GM10248 (cell line): Measurements from ENCODE around the gene KCNQ5.

ENCODE experiments used
- CTCF ChIA-PET: fragments of 300-600 bp; sonication (Branson Sonifier 250); formaldehyde crosslinking; extraction: SDS; loops from one replicate; lab custom pipeline; 2021; ENCODE audit warnings: antibody characterized with exemption; lab: Yijun Ruan, JAX
- POLR2A ChIA-PET: fragments of 350-650 bp; sonication (Branson Sonifier 250); formaldehyde crosslinking; extraction: SDS; loops from one replicate; lab custom pipeline; 2020; ENCODE audit warnings: antibody characterized with exemption; lab: Yijun Ruan, JAX
- DNase-seq: peaks from one replicate; pipeline ENCODE4 v3.0.0; 2012; ENCODE audit errors: extremely low spot score
- TF ChIP-seq, protein P1 (sequence below): IDR thresholded peaks from 2 replicates; pipeline ENCODE4 v1.5.1; 2012; ENCODE audit warnings: mild to moderate bottlenecking, low read depth; ENCODE audit errors: extremely low read depth, missing control alignments, control extremely low read depth

The KCNQ5 gene

GRCh38 chr6:72757048-72757447 lies 135.2 kb downstream of the KCNQ5 start:
- ChIA-PET CTCF (interaction anchor here (1.5 to 1.6 kb wide), 2 partner anchors 8 to 10 kb away, joined by 5 to 7 read pairs; no protein-coding TSS in a partner anchor), POLR2A (no interaction called here)
- TF ChIP-seq, protein P1, sequence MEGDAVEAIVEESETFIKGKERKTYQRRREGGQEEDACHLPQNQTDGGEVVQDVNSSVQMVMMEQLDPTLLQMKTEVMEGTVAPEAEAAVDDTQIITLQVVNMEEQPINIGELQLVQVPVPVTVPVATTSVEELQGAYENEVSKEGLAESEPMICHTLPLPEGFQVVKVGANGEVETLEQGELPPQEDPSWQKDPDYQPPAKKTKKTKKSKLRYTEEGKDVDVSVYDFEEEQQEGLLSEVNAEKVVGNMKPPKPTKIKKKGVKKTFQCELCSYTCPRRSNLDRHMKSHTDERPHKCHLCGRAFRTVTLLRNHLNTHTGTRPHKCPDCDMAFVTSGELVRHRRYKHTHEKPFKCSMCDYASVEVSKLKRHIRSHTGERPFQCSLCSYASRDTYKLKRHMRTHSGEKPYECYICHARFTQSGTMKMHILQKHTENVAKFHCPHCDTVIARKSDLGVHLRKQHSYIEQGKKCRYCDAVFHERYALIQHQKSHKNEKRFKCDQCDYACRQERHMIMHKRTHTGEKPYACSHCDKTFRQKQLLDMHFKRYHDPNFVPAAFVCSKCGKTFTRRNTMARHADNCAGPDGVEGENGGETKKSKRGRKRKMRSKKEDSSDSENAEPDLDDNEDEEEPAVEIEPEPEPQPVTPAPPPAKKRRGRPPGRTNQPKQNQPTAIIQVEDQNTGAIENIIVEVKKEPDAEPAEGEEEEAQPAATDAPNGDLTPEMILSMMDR: no peak
- no peak for DNase-seq

DNA sequence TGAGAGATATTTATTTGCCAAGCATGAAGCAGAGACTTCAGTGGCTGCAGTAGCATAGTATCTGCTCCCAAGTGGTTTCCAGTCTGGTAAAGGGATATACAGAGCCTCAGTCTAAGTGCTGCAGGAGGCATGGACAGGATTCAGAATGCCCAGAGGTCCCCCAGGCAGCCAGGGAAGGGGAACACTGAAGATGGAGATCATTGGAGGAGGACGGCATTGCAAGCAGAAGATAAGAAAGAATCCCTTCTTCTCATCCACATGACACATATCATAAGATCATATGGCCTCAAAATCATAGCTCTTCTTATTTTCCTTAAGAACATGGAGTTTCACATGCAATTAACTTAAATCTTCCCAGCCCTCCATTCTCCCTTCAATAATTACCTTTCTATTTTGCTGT lies 136.1 kb downstream of the KCNQ5 start:
- TF ChIP-seq, protein P1: no peak
- ChIA-PET POLR2A (no interaction called here), CTCF (interaction anchor here (1.3 to 1.6 kb wide), 2 partner anchors 9 to 14 kb away, joined by 4 to 7 read pairs; no protein-coding TSS in a partner anchor)
- no peak for DNase-seq

DNA sequence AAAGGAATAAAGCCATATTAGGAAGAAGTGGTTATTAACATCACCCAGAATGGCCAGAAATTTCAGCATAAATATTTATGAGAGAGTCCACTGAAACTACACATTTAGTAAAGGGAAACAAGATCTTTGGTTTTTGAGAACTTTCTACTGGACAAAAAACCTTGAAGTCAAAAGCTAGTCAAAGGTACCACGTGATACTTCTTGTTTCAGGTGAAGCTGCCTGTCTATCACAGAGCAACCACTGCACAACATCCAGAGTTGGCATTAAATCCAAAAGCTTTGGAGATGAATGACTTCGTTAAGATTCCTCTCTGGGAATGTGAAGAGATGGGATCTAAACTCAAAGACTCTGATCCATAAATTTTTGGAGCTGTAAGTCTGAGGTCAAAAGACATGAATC lies 137.0 kb downstream of the KCNQ5 start:
- ChIA-PET CTCF (interaction anchor here (1.0 to 3.5 kb wide), 6 partner anchors 8 to 27 kb away, joined by 3 to 10 read pairs (median 5); no protein-coding TSS in a partner anchor), POLR2A (interaction anchor here (0.6 kb wide), 1 partner anchor 81 kb away, joined by 3 read pairs; no protein-coding TSS in a partner anchor)
- DNase-seq: no peak
- TF ChIP-seq, protein P1: no peak

DNA sequence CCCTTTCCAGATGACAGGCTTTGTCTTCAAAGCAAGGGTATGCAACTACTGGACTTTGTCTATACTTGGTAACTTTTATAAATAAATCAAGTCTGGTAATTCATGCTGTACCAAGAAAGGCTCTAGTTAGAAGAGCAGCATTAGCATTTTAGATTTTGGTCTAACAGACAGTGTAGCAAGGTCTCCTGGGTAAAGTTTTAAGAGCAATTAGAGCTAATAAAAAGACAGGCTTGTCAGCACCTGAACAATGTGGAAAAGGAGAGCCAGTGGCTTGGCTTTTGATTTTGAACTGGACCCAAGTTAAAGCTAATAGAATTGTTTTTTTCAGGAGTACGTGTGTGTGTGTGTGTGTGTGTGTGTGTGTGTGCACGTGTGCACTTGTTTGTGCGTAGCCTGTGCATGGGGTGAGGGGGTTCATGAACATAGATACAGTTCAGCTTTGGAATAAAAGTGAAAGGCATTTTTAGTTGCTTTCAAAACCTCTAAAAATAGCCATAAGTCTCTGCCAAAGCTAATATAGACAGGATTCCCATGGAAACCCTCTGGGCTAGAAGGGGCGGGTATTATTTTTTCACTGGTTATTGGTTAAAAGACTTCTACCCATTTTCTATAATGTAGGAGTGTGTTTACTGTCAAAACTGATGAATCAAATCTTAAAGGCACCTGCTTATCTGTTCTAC lies 138.4 kb downstream of the KCNQ5 start:
- TF ChIP-seq, protein P1: no peak
- DNase-seq: no peak
- ChIA-PET POLR2A (no interaction called here), CTCF (interaction anchor here (1.3 to 3.5 kb wide), 7 partner anchors 9 to 137 kb away, joined by 3 to 10 read pairs (median 4); no protein-coding TSS in a partner anchor)

- TF ChIP-seq, protein P1: no peak
- DNase-seq: no peak
- CTCF ChIA-PET: interaction anchor here (2.2 to 3.5 kb wide), 2 partner anchors 10 to 14 kb away, joined by 6 to 10 read pairs; no protein-coding TSS in a partner anchor
- POLR2A ChIA-PET: interaction anchor here (0.5 kb wide), 1 partner anchor 63 kb away, joined by 3 read pairs; no protein-coding TSS in a partner anchor
Measured at GRCh38 chr6:72761761-72762160, 139.9 kb downstream of the KCNQ5 start.

DNA sequence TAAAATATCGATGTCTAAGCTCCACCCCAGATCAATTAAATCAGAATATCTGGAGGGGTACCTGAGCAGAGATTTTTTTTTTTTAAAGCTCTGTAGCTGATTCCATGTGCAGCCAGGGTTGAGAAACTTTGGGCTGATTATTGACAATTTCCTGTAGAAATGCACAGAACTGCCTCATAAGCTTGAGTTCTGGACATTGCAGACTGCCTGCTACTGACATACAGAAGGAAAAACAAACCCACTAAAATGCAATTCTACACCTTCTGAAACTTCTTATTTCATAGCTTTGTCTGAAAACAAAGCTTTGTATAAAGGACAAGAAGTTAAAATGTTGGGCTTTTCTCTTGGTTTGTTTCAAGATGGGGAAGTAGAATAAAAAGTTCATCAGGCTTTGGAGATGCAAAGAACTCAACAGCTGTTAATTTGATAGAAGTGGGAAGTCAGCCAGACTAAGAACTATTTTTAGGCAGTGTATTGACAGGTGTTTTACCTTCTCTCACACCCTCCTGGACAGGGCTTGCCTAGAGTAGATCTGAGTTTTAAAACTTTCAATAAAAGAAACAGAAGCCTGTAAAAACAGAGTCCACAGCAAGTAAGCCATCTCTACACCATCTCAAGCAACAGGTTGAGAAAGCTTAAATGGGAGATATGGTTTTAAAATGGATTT lies 147.7 kb downstream of the KCNQ5 start:
- ChIA-PET POLR2A (no interaction called here), CTCF (interaction anchor here (0.9 to 1.8 kb wide), 3 partner anchors 8 to 76 kb away, joined by 3 to 4 read pairs (median 4); no protein-coding TSS in a partner anchor)
- DNase-seq: peak; percentile 8
- TF ChIP-seq, protein P1: no peak
